Endothelial cell (in vitro differentiated cells): ENCODE data around the gene NLGN1. TPM values are rescaled to one million over a fixed set of nuclear protein-coding genes. Genes with fewer than 3 reads are reported as not detected.

ENCODE experiments used
- DNase-seq: peaks from one replicate; pipeline ENCODE4 v3.0.0; 2021; ENCODE audit warnings: low spot score
- H3K27ac Mint-ChIP-seq: one replicate; pipeline ENCODE4 v1.8.0; 2021; ENCODE audit warnings: mixed read lengths, inconsistent platforms; ENCODE audit not compliant: unreplicated experiment
- H3K27me3 Mint-ChIP-seq: one replicate; pipeline ENCODE4 v1.8.0; 2021; ENCODE audit warnings: mild to moderate bottlenecking, moderate library complexity, mixed read lengths, inconsistent platforms; ENCODE audit not compliant: unreplicated experiment
- H3K36me3 Mint-ChIP-seq: one replicate; pipeline ENCODE4 v1.8.0; 2021; ENCODE audit warnings: mild to moderate bottlenecking, low read depth, mixed read lengths, inconsistent platforms; ENCODE audit not compliant: unreplicated experiment
- H3K4me1 Mint-ChIP-seq: one replicate; pipeline ENCODE4 v1.8.0; 2021; ENCODE audit warnings: mild to moderate bottlenecking, mixed read lengths, inconsistent platforms; ENCODE audit not compliant: unreplicated experiment
- H3K4me3 Mint-ChIP-seq: one replicate; pipeline ENCODE4 v1.8.0; 2021; ENCODE audit warnings: mild to moderate bottlenecking, mixed read lengths, inconsistent platforms; ENCODE audit not compliant: unreplicated experiment
- H3K9me3 Mint-ChIP-seq: one replicate; pipeline ENCODE4 v1.8.0; 2021; ENCODE audit warnings: mixed read lengths, inconsistent platforms; ENCODE audit not compliant: unreplicated experiment
- CTCF ChIP-seq: fragments of 200-600 bp; sonication (generic); IDR thresholded peaks from one replicate; pipeline ENCODE4 v1.5.0; 2021; ENCODE audit warnings: antibody characterized with exemption; ENCODE audit not compliant: unreplicated experiment
- total RNA-seq: library from RNA; stranded (reverse); fragmentation: NEBNext Ultra II Directional; extraction: Animal tissue kit (Norgen Biotek cat#: 25700); gene quantifications from one replicate; pipeline ENCODE4 v1.2.1, GENCODE V29; 2021; ENCODE audit not compliant: unreplicated experiment

NLGN1 gene
- total RNA-seq, 1 donor from 2014 or later: 27.6 TPM

DNA sequence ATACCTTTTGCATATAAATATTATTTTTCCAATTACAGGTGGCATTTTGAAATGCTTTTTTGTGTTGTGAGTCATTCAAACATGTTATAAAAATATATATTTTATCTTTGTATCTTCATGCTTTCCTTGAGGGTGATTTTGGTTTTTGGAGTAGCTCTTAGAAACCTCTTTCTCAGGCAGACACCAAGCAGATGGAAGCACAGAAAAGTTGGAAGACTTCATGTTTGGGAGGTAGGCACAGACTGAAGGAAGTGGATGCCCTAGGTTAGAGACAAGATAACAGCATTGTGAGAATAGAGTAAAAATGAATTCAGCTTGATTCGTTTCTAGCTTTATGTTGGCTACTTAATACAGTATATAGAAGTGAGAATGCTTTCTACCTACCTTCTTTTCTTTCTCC, 338.3 kb downstream of the NLGN1 start:
- H3K4me1 Mint-ChIP-seq: peaks cover 4% of the 10 kb centered on the region
- H3K9me3 Mint-ChIP-seq: no peaks in the 10 kb centered on the region
- H3K4me3 Mint-ChIP-seq: no peak overlapping the region

GRCh38 chr3:173737167-173737808, 339.7 kb downstream of the NLGN1 start:
- no peak for DNase-seq
- H3K4me3 Mint-ChIP-seq: no peak overlapping the region
- H3K27ac Mint-ChIP-seq: no peak overlapping the region
- no peaks in the 10 kb centered on the region for H3K36me3 Mint-ChIP-seq
- no peak for TF ChIP-seq CTCF
- H3K27me3 Mint-ChIP-seq: no peaks in the 10 kb centered on the region
- H3K4me1 Mint-ChIP-seq: peaks cover 4% of the 10 kb centered on the region
- H3K9me3 Mint-ChIP-seq: no peaks in the 10 kb centered on the region

More for the DNA sequence above, 338.3 kb downstream of the NLGN1 start:
- Mint-ChIP-seq H3K36me3 (no peaks in the 10 kb centered on the region), H3K27me3 (no peaks in the 10 kb centered on the region), H3K27ac (no peak overlapping the region)
- no peak for TF ChIP-seq CTCF
- DNase-seq: no peak

- Mint-ChIP-seq H3K27me3 (no peaks in the 10 kb centered on the region), H3K4me1 (peaks cover 11% of the 10 kb centered on the region), H3K9me3 (no peaks in the 10 kb centered on the region), H3K4me3 (no peak overlapping the region), H3K27ac (no peak overlapping the region), H3K36me3 (no peaks in the 10 kb centered on the region)
- no peak for DNase-seq
- no peak for TF ChIP-seq CTCF
These were observed 342.2 kb downstream of the NLGN1 start for GRCh38 chr3:173739726-173740125.

DNA sequence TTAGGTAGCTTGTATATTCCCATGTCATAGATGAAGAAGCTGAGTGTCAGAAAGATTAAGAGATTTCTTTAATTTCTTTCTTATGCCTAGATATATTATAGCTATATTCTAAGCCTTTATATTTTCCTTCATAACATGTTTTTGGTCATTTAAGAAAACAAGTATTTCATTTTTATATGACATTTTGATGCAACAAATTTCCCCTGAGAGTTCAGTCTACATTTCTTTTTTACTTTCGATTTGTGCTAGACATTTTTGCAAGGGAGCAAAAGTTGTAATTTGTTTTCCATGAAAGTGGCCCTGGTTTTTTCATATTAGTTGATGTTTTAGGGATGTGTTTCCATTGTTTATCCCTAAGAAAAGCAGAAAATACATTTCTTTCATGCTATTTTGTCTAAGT, 344.9 kb downstream of the NLGN1 start:
- no peaks in the 10 kb centered on the region for H3K27me3 Mint-ChIP-seq
- H3K27ac Mint-ChIP-seq: no peak overlapping the region
- TF ChIP-seq CTCF: no peak
- no peak overlapping the region for H3K4me3 Mint-ChIP-seq
- peaks cover 21% of the 10 kb centered on the region for H3K4me1 Mint-ChIP-seq
- no peaks in the 10 kb centered on the region for H3K36me3 Mint-ChIP-seq
- no peaks in the 10 kb centered on the region for H3K9me3 Mint-ChIP-seq
- DNase-seq: no peak

DNA sequence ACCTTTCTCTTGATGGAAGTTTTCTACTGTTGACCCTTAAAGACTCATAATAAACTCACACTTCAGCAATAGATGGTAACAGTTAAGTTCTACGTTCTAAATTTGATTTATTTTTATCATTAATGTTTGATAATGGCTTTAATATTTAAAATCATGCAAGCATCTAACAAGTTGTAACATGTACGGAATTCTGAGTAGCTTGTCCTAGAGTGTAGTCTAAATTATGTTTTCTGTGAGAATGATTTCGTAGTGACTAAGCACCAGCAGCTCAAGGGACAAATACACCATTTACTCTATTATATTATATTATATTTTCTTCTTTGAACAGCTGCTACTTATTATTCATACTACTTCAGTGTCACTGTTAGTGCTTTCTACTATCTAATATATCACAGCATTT, 345.6 kb downstream of the NLGN1 start:
- Mint-ChIP-seq H3K4me1 (peaks cover 25% of the 10 kb centered on the region), H3K27me3 (no peaks in the 10 kb centered on the region), H3K27ac (no peak overlapping the region), H3K36me3 (no peaks in the 10 kb centered on the region), H3K4me3 (no peak overlapping the region), H3K9me3 (no peaks in the 10 kb centered on the region)
- DNase-seq: no peak
- TF ChIP-seq CTCF: no peak
